Measurements from ENCODE around the gene PLXNA2. TPM values are rescaled to one million over a fixed set of nuclear protein-coding genes. Genes with fewer than 3 reads are reported as not detected.

PLXNA2 gene
- total and polyA plus RNA-seq, 2 donors (not counting 3 experiments of a cell fraction or from before 2014, with no cell fraction given), result 42.6 to 229 TPM

GRCh38 chr1:208041505-208041904 is 202.7 kb downstream of the PLXNA2 start:
- Histone ChIP-seq H2AFZ (ENCODE audit: low read depth, low read length) (no peak overlapping the region), H3K9ac (replicated peaks; ENCODE audit: extremely low read depth, insufficient read depth, low read length) (no peak overlapping the region), H3K4me2 (ENCODE audit: insufficient read depth, low read length) (no peak overlapping the region), H3K36me3 (ENCODE audit: control insufficient read depth in 2 of 2, extremely low read depth in 1 of 2, insufficient read depth in 2 of 2, low read length in 2 of 2) (peaks cover 56 to 85% of the 10 kb centered on the region in 2 experiments), H3K9me3 (replicated peaks; ENCODE audit: control insufficient read depth, insufficient read depth, low read length) (no peaks in the 10 kb centered on the region), H3K27ac (ENCODE audit: insufficient read depth, low read depth, low read length) (no peak overlapping the region), H3K9me1 (replicated peaks; ENCODE audit: control insufficient read depth, extremely low read depth, insufficient read depth, low read length) (no peaks in the 10 kb centered on the region), H3K79me2 (ENCODE audit: control insufficient read depth, insufficient read depth, low read length) (no peaks in the 10 kb centered on the region), H3K4me3 (replicated peaks in 1 of 3; ENCODE audit: insufficient read depth in 1 of 3, low read depth in 1 of 3, low read length in 3 of 3) (no peak overlapping the region), H3K4me1 (ENCODE audit: control insufficient read depth, extremely low read depth, insufficient read depth, low read length) (no peaks in the 10 kb centered on the region), H4K20me1 (replicated peaks; ENCODE audit: control insufficient read depth, extremely low read depth, insufficient read depth, low read length) (no peaks in the 10 kb centered on the region), H3K27me3 (ENCODE audit: control insufficient read depth in 2 of 2, insufficient read depth in 2 of 2, low read length in 2 of 2) (no peaks in the 10 kb centered on the region)
- no TSS peak for BruUV-seq (replicated peaks)
- dilution Hi-C loops (cut with MboI; ENCODE audit: extremely low pct_ligation_motif_present, low sequenced_read_pairs), result no loop called here
- ChIA-PET CTCF (interaction anchor here (1.0 to 2.4 kb wide), 8 partner anchors 10 to 203 kb away, joined by 3 to 9 read pairs (median 4); no protein-coding TSS in a partner anchor), POLR2A (no interaction called here)
- FAIRE-seq, result no peak
- DNase-seq (ENCODE audit: low read depth, low spot score), result no peak
- intact Hi-C loops (cut with micrococcal nuclease), result no loop called here
- TF ChIP-seq POLR2A (IDR thresholded peaks at IDR 0.05; ENCODE audit: low read depth, low read length) (no peak), EZH2 (IDR thresholded peaks at IDR 0.05; ENCODE audit: borderline replicate concordance, low read depth, low read length, severe bottlenecking) (no peak), MYC (IDR thresholded peaks at IDR 0.05; ENCODE audit: low read depth, low read length) (no peak), CTCF (IDR thresholded peaks at IDR 0.05; ENCODE audit: extremely low read depth in 1 of 2, insufficient read depth in 1 of 2, low read depth in 1 of 2, low read length in 2 of 2) (no peak), JUN (IDR thresholded peaks at IDR 0.05; ENCODE audit: borderline replicate concordance, insufficient read depth, insufficient read length, low read depth) (no peak), GATA2 (IDR thresholded peaks at IDR 0.05; ENCODE audit: insufficient read depth, insufficient read length, low read depth, low read length) (no peak), MAX (IDR thresholded peaks at IDR 0.05; ENCODE audit: insufficient read depth, insufficient read length) (no peak), FOS (IDR thresholded peaks at IDR 0.05; ENCODE audit: borderline replicate concordance, insufficient read depth, low read length) (no peak), POLR2AphosphoS5 (IDR thresholded peaks at IDR 0.05; ENCODE audit: insufficient read depth, low read depth, low read length) (no peak)
